Upper lobe of left lung (tissue), 6 donors: Measurements from ENCODE around the gene TMEM238. TPM values are rescaled to one million over a fixed set of nuclear protein-coding genes. Genes with fewer than 3 reads are reported as not detected.

Experiments used
- ATAC-seq, 2 donors: fragments of 200-7000 bp; cut with Tn5 transposase; one replicate each; pipeline ENCODE4 v1.9.1; 2022; ENCODE audit warnings: mild to moderate bottlenecking in 2 of 2, moderate library complexity in 2 of 2; ENCODE audit not compliant: low FRiP score in 2 of 2
- DNase-seq, 2 donors: peaks; one replicate each; pipeline ENCODE4 v3.0.0-alpha.2; 2019 to 2020
- H3K27ac ChIP-seq, 4 donors: fragments of 200-600 bp; sonication (generic); one replicate each; pipeline ENCODE4 v1.5.1; 2016 to 2019
- H3K27me3 ChIP-seq, 4 donors: fragments of 200-600 bp; sonication (generic); one replicate each; pipeline ENCODE4 v1.5.1; 2017 to 2019
- H3K36me3 ChIP-seq, 4 donors: fragments of 200-600 bp; sonication (generic); one replicate each; pipeline ENCODE4 v1.5.1; 2016 to 2019
- H3K4me1 ChIP-seq, 4 donors: fragments of 200-600 bp; sonication (generic); one replicate each; pipeline ENCODE4 v1.5.1; 2018 to 2019
- H3K4me3 ChIP-seq, 4 donors: fragments of 200-600 bp; sonication (generic); one replicate each; pipeline ENCODE4 v1.5.1; 2017 to 2019; ENCODE audit warnings: mild to moderate bottlenecking in 2 of 4, moderate library complexity in 1 of 4
- H3K9me3 ChIP-seq, 4 donors: fragments of 200-600 bp; sonication (generic); one replicate each; pipeline ENCODE4 v1.5.1; 2018 to 2019
- EP300 ChIP-seq, 4 donors: sonication (generic); formaldehyde crosslinking; IDR thresholded peaks; one replicate each; pipeline ENCODE4 v1.5.1; 2017; ENCODE audit warnings: antibody characterized with exemption in 4 of 4, control low read depth in 2 of 4
- POLR2A ChIP-seq, 4 donors: fragments of 450-650 bp; IDR thresholded peaks; one replicate each; pipeline ENCODE4 v1.5.1; 2016 to 2017; ENCODE audit warnings: antibody characterized with exemption in 4 of 4, mild to moderate bottlenecking in 2 of 4
- POLR2AphosphoS5 ChIP-seq, 2 donors: sonication (generic); formaldehyde crosslinking; IDR thresholded peaks; one replicate each; pipeline ENCODE4 v1.5.1; 2017; ENCODE audit warnings: antibody characterized with exemption in 2 of 2
- WGBS, 2 donors: methylation state at CpG; one replicate each; pipeline ENCODE4 v1.1.5; 2017 to 2018; 5-methylcytosine and 5-hydroxymethylcytosine counted together
- total RNA-seq, 6 donors: library from RNA; depleted of rRNA in 4 of 6; stranded (reverse); fragments of >200 nt in 4 of 6; gene quantifications; one replicate each; pipeline versions ENCODE4 v1.1.0 to v1.2.1, GENCODE V29; 2016 to 2021
- TF ChIP-seq, protein P1 (sequence below), 6 experiments: fragments of 450-650 bp in 4 of 6; fragments of 200-600 bp in 2 of 6; sonication (generic) in 2 of 6; IDR thresholded peaks; one replicate each; pipeline ENCODE4 v1.5.1; 2016 to 2019; ENCODE audit warnings: antibody characterized with exemption in 6 of 6
- donor health status: DM: no; HTN: no; CAD: no; lungs with moderate emphysema.
- donor health status: DM: no; HTN: yes; CAD: no; lungs with severe emphysema.

The TMEM238 gene
- total RNA-seq, 6 donors from 2014 or later, result 22.0 to 54.6 (median 36.0) TPM

DNA sequence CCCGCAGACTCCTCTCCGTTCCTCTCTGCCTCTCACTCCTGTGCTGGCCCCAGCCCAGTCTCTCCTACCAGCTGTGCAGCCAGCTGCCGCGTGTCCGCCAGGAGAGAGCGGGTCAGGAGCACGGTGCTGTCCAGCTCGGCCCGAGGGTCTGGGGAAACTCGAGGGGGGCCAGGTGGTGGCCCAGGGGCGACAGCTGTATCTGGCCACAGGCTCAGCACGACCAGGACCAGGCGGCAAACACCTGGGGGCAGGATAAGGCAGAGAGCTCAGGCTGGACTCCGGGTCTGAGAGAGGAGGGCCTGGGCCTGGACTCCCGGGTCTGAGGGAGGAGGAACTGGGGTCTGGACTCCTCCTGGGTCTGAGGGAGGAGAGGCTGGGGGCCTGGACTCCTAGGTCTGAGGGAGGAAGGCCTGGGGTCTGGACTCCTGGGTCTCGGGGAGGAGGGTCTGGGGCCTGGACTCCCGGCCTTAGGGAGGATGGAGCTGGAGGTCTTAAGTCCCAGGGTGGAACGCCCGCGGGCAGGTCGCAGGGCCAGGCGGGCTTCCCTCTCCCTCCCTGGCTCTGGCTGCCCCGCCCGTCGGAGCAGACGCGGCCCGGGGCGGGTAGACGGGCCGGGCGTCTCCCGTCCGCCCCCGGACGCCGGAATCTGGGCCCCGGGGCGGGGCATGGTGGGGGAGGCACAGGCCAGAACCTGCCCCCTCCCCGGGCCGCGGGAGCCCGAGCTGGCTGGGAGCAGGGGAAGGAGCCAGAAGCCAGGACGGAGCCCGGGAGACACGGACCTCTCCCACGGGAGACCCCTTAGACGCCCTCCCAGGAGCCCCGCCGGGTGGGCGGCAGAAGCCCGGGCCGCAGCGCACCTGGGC is 15.2 kb downstream of the TMEM238 start:
- Histone ChIP-seq H3K27me3 (peaks cover 1 to 51% (median 29%) of the 10 kb centered on the region in 4 donors), H3K36me3 (no peaks in the 10 kb centered on the region), H3K4me1 (peaks cover 11 to 23% (median 14%) of the 10 kb centered on the region in 4 donors), H3K4me3 (peak overlapping the region in 3 of 4 donors; percentile 17 to 29 (median 22)), H3K9me3 (no peaks in the 10 kb centered on the region), H3K27ac (no peak overlapping the region)
- 16 to 21% methylated on average over 13 to 33 of the region's 54 CpGs for WGBS, 2 donors
- TF ChIP-seq POLR2AphosphoS5 (IDR thresholded peaks at IDR 0.05), result no peak
- TF ChIP-seq, protein P1, sequence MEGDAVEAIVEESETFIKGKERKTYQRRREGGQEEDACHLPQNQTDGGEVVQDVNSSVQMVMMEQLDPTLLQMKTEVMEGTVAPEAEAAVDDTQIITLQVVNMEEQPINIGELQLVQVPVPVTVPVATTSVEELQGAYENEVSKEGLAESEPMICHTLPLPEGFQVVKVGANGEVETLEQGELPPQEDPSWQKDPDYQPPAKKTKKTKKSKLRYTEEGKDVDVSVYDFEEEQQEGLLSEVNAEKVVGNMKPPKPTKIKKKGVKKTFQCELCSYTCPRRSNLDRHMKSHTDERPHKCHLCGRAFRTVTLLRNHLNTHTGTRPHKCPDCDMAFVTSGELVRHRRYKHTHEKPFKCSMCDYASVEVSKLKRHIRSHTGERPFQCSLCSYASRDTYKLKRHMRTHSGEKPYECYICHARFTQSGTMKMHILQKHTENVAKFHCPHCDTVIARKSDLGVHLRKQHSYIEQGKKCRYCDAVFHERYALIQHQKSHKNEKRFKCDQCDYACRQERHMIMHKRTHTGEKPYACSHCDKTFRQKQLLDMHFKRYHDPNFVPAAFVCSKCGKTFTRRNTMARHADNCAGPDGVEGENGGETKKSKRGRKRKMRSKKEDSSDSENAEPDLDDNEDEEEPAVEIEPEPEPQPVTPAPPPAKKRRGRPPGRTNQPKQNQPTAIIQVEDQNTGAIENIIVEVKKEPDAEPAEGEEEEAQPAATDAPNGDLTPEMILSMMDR (IDR thresholded peaks at IDR 0.05), result no peak
- no peak for TF ChIP-seq POLR2A (IDR thresholded peaks at IDR 0.05)
- TF ChIP-seq EP300 (IDR thresholded peaks at IDR 0.05), result no peak
- ATAC-seq (peak in 1 of 2 donors; percentile 79), DNase-seq (peak in 1 of 2 donors; percentile 89)

DNA sequence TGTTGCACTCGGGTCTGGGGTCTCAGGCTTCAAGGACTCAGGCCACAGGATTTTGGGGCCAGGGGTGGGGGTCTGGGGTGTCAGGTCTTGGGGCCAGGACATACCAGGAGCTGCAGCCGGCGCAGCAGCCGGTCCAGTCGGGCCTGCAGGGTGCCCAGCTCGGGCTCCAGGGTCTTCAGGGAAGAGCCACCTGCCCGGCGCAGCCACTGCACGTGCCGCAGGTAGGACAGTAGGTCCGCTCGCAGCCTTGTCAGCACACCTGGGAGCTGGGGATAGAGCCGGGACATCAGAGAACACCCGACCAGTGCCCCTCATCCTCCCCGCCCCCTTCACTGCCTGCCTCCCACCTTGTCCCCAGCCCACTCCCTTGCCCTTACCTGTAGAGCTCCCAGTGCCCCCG is 16.0 kb downstream of the TMEM238 start:
- 86% methylated on average over 7 to 10 of the region's 16 CpGs for WGBS, 2 donors
- Histone ChIP-seq H3K9me3 (no peaks in the 10 kb centered on the region), H3K27ac (no peak overlapping the region), H3K27me3 (peaks cover 1 to 48% (median 28%) of the 10 kb centered on the region in 4 donors), H3K4me1 (peaks cover 11 to 20% (median 13%) of the 10 kb centered on the region in 4 donors), H3K36me3 (no peaks in the 10 kb centered on the region), H3K4me3 (no peak overlapping the region)
- no peak for TF ChIP-seq EP300 (IDR thresholded peaks at IDR 0.05)
- TF ChIP-seq POLR2A (IDR thresholded peaks at IDR 0.05), result no peak
- TF ChIP-seq, protein P1 (IDR thresholded peaks at IDR 0.05), result no peak
- no peak for TF ChIP-seq POLR2AphosphoS5 (IDR thresholded peaks at IDR 0.05)
- DNase-seq (peak in 1 of 2 donors; percentile 65), ATAC-seq (no peak)

DNA sequence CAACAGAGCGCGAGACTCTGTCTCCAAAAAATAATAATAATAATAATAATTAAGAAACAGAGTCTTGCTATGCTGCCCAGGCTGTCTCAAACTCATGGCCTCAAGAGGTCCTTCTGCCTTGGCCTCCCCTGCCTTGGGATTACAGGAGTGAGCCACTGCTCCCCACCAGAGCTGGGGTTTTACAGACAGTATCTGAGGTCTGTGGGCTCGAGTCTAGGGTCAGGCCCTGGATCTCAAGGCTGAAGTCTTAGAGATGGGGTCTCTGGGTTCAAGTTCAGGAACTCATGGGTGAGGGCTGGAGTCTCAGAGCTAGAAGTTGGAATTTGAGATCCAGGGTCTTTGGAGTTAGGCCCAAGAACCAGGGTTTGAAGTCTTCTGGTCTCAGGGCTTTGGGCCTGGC is 17.3 kb downstream of the TMEM238 start:
- TF ChIP-seq POLR2A (IDR thresholded peaks at IDR 0.05) (no peak), EP300 (IDR thresholded peaks at IDR 0.05) (no peak), POLR2AphosphoS5 (IDR thresholded peaks at IDR 0.05) (no peak)
- TF ChIP-seq, protein P1 (IDR thresholded peaks at IDR 0.05), result no peak
- WGBS, 2 donors, result 74 to 100% methylated on average over 2 to 3 of the region's 3 CpGs
- DNase-seq (no peak), ATAC-seq (no peak)
- Histone ChIP-seq H3K27me3 (peaks cover 1 to 35% (median 22%) of the 10 kb centered on the region in 4 donors), H3K4me3 (no peak overlapping the region), H3K9me3 (no peaks in the 10 kb centered on the region), H3K36me3 (no peaks in the 10 kb centered on the region), H3K27ac (no peak overlapping the region), H3K4me1 (peaks cover 11 to 20% (median 13%) of the 10 kb centered on the region in 4 donors)

DNA sequence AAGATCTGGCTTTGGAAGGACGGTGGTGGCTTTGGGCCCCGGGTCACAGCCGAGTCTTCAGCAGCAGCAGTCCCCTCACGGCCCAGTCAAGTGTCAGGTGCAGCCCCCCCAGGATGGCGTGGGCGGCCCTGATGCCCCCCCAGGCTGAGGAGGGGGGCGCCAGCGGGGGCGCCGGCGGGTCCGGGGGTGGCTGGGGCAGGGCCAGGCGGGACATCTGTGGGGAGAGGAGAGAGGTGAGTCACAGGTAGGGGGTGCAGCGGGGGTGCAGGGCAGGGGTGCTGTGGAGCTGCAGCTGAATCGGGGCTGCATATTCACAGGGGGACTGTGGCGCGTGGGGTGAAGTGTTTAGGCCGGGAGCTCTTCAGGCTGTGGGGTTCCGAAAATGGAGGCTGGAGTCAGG is 18.1 kb downstream of the TMEM238 start:
- peaks cover 0 to 33% (median 21%) of the 10 kb centered on the region in 4 donors for H3K27me3 ChIP-seq
- no peak overlapping the region for H3K27ac ChIP-seq
- H3K4me3 ChIP-seq, result no peak overlapping the region
- TF ChIP-seq EP300 (IDR thresholded peaks at IDR 0.05), result no peak
- TF ChIP-seq POLR2AphosphoS5 (IDR thresholded peaks at IDR 0.05), result no peak
- TF ChIP-seq, protein P1 (IDR thresholded peaks at IDR 0.05), result no peak
- TF ChIP-seq POLR2A (IDR thresholded peaks at IDR 0.05), result no peak
- 69 to 80% methylated on average over 9 to 19 of the region's 19 CpGs for WGBS, 2 donors
- H3K9me3 ChIP-seq, result no peaks in the 10 kb centered on the region
- peaks cover 11 to 20% (median 13%) of the 10 kb centered on the region in 4 donors for H3K4me1 ChIP-seq
- peak in 1 of 2 donors; percentile 77 for DNase-seq
- no peaks in the 10 kb centered on the region for H3K36me3 ChIP-seq
- ATAC-seq, result no peak
